ENCODE measurements around the gene DDHD1.

Gene DDHD1

GRCh38 chr14:53027562-53027961 lies 125.6 kb downstream of the DDHD1 start:
- Histone ChIP-seq H3K4me1 (ENCODE audit: control insufficient read depth, insufficient read depth, low read length) (peaks cover 28% of the 10 kb centered on the region), H3K9me3 (ENCODE audit: control insufficient read depth, low read length) (no peaks in the 10 kb centered on the region), H3K36me3 (ENCODE audit: control insufficient read depth, insufficient read depth, low read length, severe bottlenecking) (no peaks in the 10 kb centered on the region), H3K9ac (ENCODE audit: low read length) (no peak overlapping the region), H3K27me3 (replicated peaks; ENCODE audit: control insufficient read depth, insufficient read depth, low read length) (no peaks in the 10 kb centered on the region), H3K4me3 (ENCODE audit: low read length) (no peak overlapping the region)
- DNase-seq (ENCODE audit: low read depth): no peak

GRCh38 chr14:53027041-53027440 lies 126.1 kb downstream of the DDHD1 start:
- no peak for DNase-seq (ENCODE audit: low read depth)
- Histone ChIP-seq H3K36me3 (ENCODE audit: control insufficient read depth, insufficient read depth, low read length, severe bottlenecking) (no peaks in the 10 kb centered on the region), H3K4me1 (ENCODE audit: control insufficient read depth, insufficient read depth, low read length) (peaks cover 23% of the 10 kb centered on the region), H3K4me3 (ENCODE audit: low read length) (no peak overlapping the region), H3K9ac (ENCODE audit: low read length) (no peak overlapping the region), H3K9me3 (ENCODE audit: control insufficient read depth, low read length) (no peaks in the 10 kb centered on the region), H3K27me3 (replicated peaks; ENCODE audit: control insufficient read depth, insufficient read depth, low read length) (no peaks in the 10 kb centered on the region)

- H3K36me3 ChIP-seq (ENCODE audit: control insufficient read depth, insufficient read depth, low read length, severe bottlenecking): no peaks in the 10 kb centered on the region
- no peak overlapping the region for H3K4me3 ChIP-seq (ENCODE audit: low read length)
- H3K9ac ChIP-seq (ENCODE audit: low read length): no peak overlapping the region
- H3K9me3 ChIP-seq (ENCODE audit: control insufficient read depth, low read length): no peaks in the 10 kb centered on the region
- peaks cover 5% of the 10 kb centered on the region for H3K4me1 ChIP-seq (ENCODE audit: control insufficient read depth, insufficient read depth, low read length)
- no peak for DNase-seq (ENCODE audit: low read depth)
- no peaks in the 10 kb centered on the region for H3K27me3 ChIP-seq (replicated peaks; ENCODE audit: control insufficient read depth, insufficient read depth, low read length)
These were observed 129.8 kb downstream of the DDHD1 start for GRCh38 chr14:53023325-53023724.

- DNase-seq (ENCODE audit: low read depth): no peak
- Histone ChIP-seq H3K4me3 (ENCODE audit: low read length) (no peak overlapping the region), H3K9me3 (ENCODE audit: control insufficient read depth, low read length) (no peaks in the 10 kb centered on the region), H3K27me3 (replicated peaks; ENCODE audit: control insufficient read depth, insufficient read depth, low read length) (no peaks in the 10 kb centered on the region), H3K4me1 (ENCODE audit: control insufficient read depth, insufficient read depth, low read length) (peaks cover 5% of the 10 kb centered on the region), H3K9ac (ENCODE audit: low read length) (no peak overlapping the region), H3K36me3 (ENCODE audit: control insufficient read depth, insufficient read depth, low read length, severe bottlenecking) (no peaks in the 10 kb centered on the region)
These were observed 130.5 kb downstream of the DDHD1 start for GRCh38 chr14:53022593-53022992.

- no peaks in the 10 kb centered on the region for H3K9me3 ChIP-seq (ENCODE audit: control insufficient read depth, low read length)
- H3K4me1 ChIP-seq (ENCODE audit: control insufficient read depth, insufficient read depth, low read length): no peaks in the 10 kb centered on the region
- no peaks in the 10 kb centered on the region for H3K27me3 ChIP-seq (replicated peaks; ENCODE audit: control insufficient read depth, insufficient read depth, low read length)
- no peak overlapping the region for H3K9ac ChIP-seq (ENCODE audit: low read length)
- no peaks in the 10 kb centered on the region for H3K36me3 ChIP-seq (ENCODE audit: control insufficient read depth, insufficient read depth, low read length, severe bottlenecking)
- DNase-seq (ENCODE audit: low read depth): no peak
- no peak overlapping the region for H3K4me3 ChIP-seq (ENCODE audit: low read length)
These were observed 132.8 kb downstream of the DDHD1 start for GRCh38 chr14:53020193-53020932.

GRCh38 chr14:53019406-53019805 lies 133.7 kb downstream of the DDHD1 start:
- Histone ChIP-seq H3K9me3 (ENCODE audit: control insufficient read depth, low read length) (no peaks in the 10 kb centered on the region), H3K27me3 (replicated peaks; ENCODE audit: control insufficient read depth, insufficient read depth, low read length) (no peaks in the 10 kb centered on the region), H3K4me1 (ENCODE audit: control insufficient read depth, insufficient read depth, low read length) (no peaks in the 10 kb centered on the region), H3K36me3 (ENCODE audit: control insufficient read depth, insufficient read depth, low read length, severe bottlenecking) (no peaks in the 10 kb centered on the region), H3K4me3 (ENCODE audit: low read length) (no peak overlapping the region), H3K9ac (ENCODE audit: low read length) (no peak overlapping the region)
- peak; percentile 50 for DNase-seq (ENCODE audit: low read depth)

GRCh38 chr14:53017837-53018236 lies 135.3 kb downstream of the DDHD1 start:
- Histone ChIP-seq H3K36me3 (ENCODE audit: control insufficient read depth, insufficient read depth, low read length, severe bottlenecking) (no peaks in the 10 kb centered on the region), H3K9ac (ENCODE audit: low read length) (no peak overlapping the region), H3K27me3 (replicated peaks; ENCODE audit: control insufficient read depth, insufficient read depth, low read length) (no peaks in the 10 kb centered on the region), H3K4me1 (ENCODE audit: control insufficient read depth, insufficient read depth, low read length) (no peaks in the 10 kb centered on the region), H3K9me3 (ENCODE audit: control insufficient read depth, low read length) (no peaks in the 10 kb centered on the region), H3K4me3 (ENCODE audit: low read length) (no peak overlapping the region)
- DNase-seq (ENCODE audit: low read depth): no peak

GRCh38 chr14:53016919-53017318 lies 136.2 kb downstream of the DDHD1 start:
- Histone ChIP-seq H3K9ac (ENCODE audit: low read length) (no peak overlapping the region), H3K4me3 (ENCODE audit: low read length) (no peak overlapping the region), H3K9me3 (ENCODE audit: control insufficient read depth, low read length) (no peaks in the 10 kb centered on the region), H3K36me3 (ENCODE audit: control insufficient read depth, insufficient read depth, low read length, severe bottlenecking) (no peaks in the 10 kb centered on the region), H3K4me1 (ENCODE audit: control insufficient read depth, insufficient read depth, low read length) (no peaks in the 10 kb centered on the region), H3K27me3 (replicated peaks; ENCODE audit: control insufficient read depth, insufficient read depth, low read length) (no peaks in the 10 kb centered on the region)
- no peak for DNase-seq (ENCODE audit: low read depth)

- H3K9ac ChIP-seq (ENCODE audit: low read length): no peak overlapping the region
- H3K27me3 ChIP-seq (replicated peaks; ENCODE audit: control insufficient read depth, insufficient read depth, low read length): no peaks in the 10 kb centered on the region
- peaks cover 4% of the 10 kb centered on the region for H3K4me1 ChIP-seq (ENCODE audit: control insufficient read depth, insufficient read depth, low read length)
- H3K4me3 ChIP-seq (ENCODE audit: low read length): no peak overlapping the region
- no peaks in the 10 kb centered on the region for H3K36me3 ChIP-seq (ENCODE audit: control insufficient read depth, insufficient read depth, low read length, severe bottlenecking)
- H3K9me3 ChIP-seq (ENCODE audit: control insufficient read depth, low read length): no peaks in the 10 kb centered on the region
- peak; percentile 53 for DNase-seq (ENCODE audit: low read depth)
These were observed 136.6 kb downstream of the DDHD1 start for GRCh38 chr14:53016491-53016890.

- Histone ChIP-seq H3K9ac (ENCODE audit: low read length) (peak overlapping the region; percentile 57), H3K27me3 (replicated peaks; ENCODE audit: control insufficient read depth, insufficient read depth, low read length) (no peaks in the 10 kb centered on the region), H3K4me3 (ENCODE audit: low read length) (peak overlapping the region; percentile 5), H3K9me3 (ENCODE audit: control insufficient read depth, low read length) (no peaks in the 10 kb centered on the region), H3K4me1 (ENCODE audit: control insufficient read depth, insufficient read depth, low read length) (peaks cover 25% of the 10 kb centered on the region), H3K36me3 (ENCODE audit: control insufficient read depth, insufficient read depth, low read length, severe bottlenecking) (no peaks in the 10 kb centered on the region)
- DNase-seq (ENCODE audit: low read depth): peak; percentile 92
These were observed 142.1 kb downstream of the DDHD1 start for GRCh38 chr14:53011053-53011462.

- Histone ChIP-seq H3K4me3 (ENCODE audit: low read length) (peak overlapping the region; percentile 5), H3K36me3 (ENCODE audit: control insufficient read depth, insufficient read depth, low read length, severe bottlenecking) (no peaks in the 10 kb centered on the region), H3K27me3 (replicated peaks; ENCODE audit: control insufficient read depth, insufficient read depth, low read length) (no peaks in the 10 kb centered on the region), H3K9ac (ENCODE audit: low read length) (peak overlapping the region; percentile 57), H3K9me3 (ENCODE audit: control insufficient read depth, low read length) (no peaks in the 10 kb centered on the region), H3K4me1 (ENCODE audit: control insufficient read depth, insufficient read depth, low read length) (peaks cover 25% of the 10 kb centered on the region)
- DNase-seq (ENCODE audit: low read depth): peak; percentile 43
These were observed 142.7 kb downstream of the DDHD1 start for GRCh38 chr14:53010193-53011040.

All from adipocyte (in vitro differentiated cells).